ENCODE measurements around the gene TLL2.

- no peak for TF ChIP-seq MXI1 (IDR thresholded peaks at IDR 0.05; ENCODE audit: borderline replicate concordance, low read depth, low read length)
- no peak for TF ChIP-seq POLR2A (IDR thresholded peaks at IDR 0.05; ENCODE audit: low read depth, low read length)
- TF ChIP-seq CTCF (conservative IDR thresholded peaks at IDR 0.05; ENCODE audit: low read depth, low read length) = no peak
- no peak for TF ChIP-seq RAD21 (IDR thresholded peaks at IDR 0.05; ENCODE audit: low read length)
- TF ChIP-seq MAFK (IDR thresholded peaks at IDR 0.05; ENCODE audit: low read depth, low read length) = no peak
- no peak for TF ChIP-seq RFX5 (IDR thresholded peaks at IDR 0.05; ENCODE audit: low read depth, low read length)
- no peak for TF ChIP-seq FOS (IDR thresholded peaks at IDR 0.05; ENCODE audit: low read depth, low read length)
- TF ChIP-seq USF2 (IDR thresholded peaks at IDR 0.05; ENCODE audit: low read depth, low read length) = no peak
These were observed 26.5 kb upstream of the TLL2 start for GRCh38 chr10:96540240-96540639.
